HG02763 (cell line): ENCODE measurements around the gene ARL5A.
A peak's percentile ranks its signal among the peaks of the same experiment; 100 is the strongest.

Experiments
- ATAC-seq: cut with Tn5 transposase; IDR thresholded peaks from one replicate; pipeline ENCODE4 v1.9.1; 2021; ENCODE audit warnings: mild to moderate bottlenecking, moderate library complexity; ENCODE audit not compliant: unreplicated experiment

Gene ARL5A

GRCh38 chr2:151770995-151771394, 57.2 kb downstream of the ARL5A start:
- no peak for ATAC-seq

- no peak for ATAC-seq
Observed at GRCh38 chr2:151769606-151770005, 58.6 kb downstream of the ARL5A start.

GRCh38 chr2:151767536-151767935, 60.7 kb downstream of the ARL5A start:
- ATAC-seq = no peak

- peak; percentile 38 for ATAC-seq
Observed at GRCh38 chr2:151766437-151767153, 61.6 kb downstream of the ARL5A start.

GRCh38 chr2:151765760-151766410, 62.3 kb downstream of the ARL5A start:
- no peak for ATAC-seq

- ATAC-seq = no peak
Observed at GRCh38 chr2:151762694-151763093, 65.5 kb downstream of the ARL5A start.

- no peak for ATAC-seq
Observed at GRCh38 chr2:151761687-151762086, 66.5 kb downstream of the ARL5A start.

GRCh38 chr2:151761193-151761592, 67.0 kb downstream of the ARL5A start:
- ATAC-seq = no peak

GRCh38 chr2:151760139-151760650, 68.0 kb downstream of the ARL5A start:
- no peak for ATAC-seq

- no peak for ATAC-seq
Observed at GRCh38 chr2:151758744-151759143, 69.5 kb downstream of the ARL5A start.

GRCh38 chr2:151757861-151758260, 70.4 kb downstream of the ARL5A start:
- no peak for ATAC-seq

GRCh38 chr2:151756820-151757219, 71.4 kb downstream of the ARL5A start:
- ATAC-seq = no peak

- no peak for ATAC-seq
Observed at GRCh38 chr2:151754253-151754897, 73.8 kb downstream of the ARL5A start.

GRCh38 chr2:151753540-151753939, 74.7 kb downstream of the ARL5A start:
- ATAC-seq = no peak
